Stimulated activated CD8-positive, alpha-beta memory T cell treated with anti-CD3 and anti-CD28 coated beads, Interleukin-15, amount 100 ng/mL, for 1 hour (primary cell): ENCODE data around the gene IGLL5.
A peak's percentile ranks its signal among the peaks of the same experiment; 100 is the strongest.

ENCODE experiments used
- DNase-seq: peaks from one replicate; pipeline ENCODE4 v3.0.0-alpha.2; 2020; ENCODE audit warnings: low read depth

The IGLL5 gene

DNA sequence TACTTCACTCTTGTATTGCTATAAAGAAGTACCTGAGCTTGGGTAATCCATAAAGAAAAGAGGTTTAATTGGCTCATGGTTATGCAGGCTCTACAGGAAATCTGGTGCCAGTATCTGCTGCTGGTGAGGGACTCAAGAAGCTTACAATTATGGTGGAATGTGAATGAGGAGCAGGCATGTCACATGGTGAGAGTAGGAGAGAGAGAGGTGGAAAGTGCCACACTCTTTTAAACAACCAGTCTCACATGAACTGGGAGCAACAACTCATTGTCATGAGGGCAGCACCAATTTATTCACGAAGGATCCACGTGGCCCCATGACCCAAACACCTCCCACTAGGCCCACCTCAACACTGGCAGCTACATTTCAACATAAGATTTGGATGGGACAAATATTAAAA is 24.6 kb upstream of the IGLL5 start:
- DNase-seq = no peak

DNA sequence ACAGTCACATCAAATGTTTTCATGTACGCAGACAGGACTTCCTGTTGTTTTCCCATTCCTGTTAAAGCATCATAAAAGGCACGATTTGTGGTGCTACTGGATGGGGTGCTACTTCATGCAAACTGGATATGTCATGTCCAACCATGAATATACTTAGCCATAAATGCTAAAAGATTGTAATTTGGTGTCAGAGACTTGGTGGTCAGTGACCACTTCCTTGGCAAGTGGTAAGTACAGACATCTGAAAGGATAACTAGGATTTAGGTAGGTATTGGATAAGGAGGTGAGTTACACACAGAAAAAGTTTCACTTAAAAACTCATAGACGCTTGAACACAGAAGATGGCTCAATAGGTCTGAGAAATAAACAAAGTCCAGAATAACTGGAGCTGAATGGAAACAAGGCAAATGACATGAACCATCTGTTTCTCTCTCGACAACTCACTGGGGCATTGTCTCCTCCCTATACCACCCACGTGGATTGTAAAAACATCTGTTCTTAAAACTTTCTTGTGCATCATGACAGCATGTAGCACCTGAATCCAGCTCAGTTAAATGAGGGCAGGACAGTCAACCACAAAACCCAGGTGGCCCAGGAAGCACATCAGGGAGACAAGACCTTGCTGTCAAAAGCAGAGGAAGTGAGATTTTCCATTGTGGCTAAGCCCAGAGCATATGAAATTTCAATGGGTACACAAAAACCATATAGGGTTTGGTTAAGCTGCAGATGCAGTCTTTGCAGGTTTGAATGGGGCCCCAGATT is 22.1 kb upstream of the IGLL5 start:
- DNase-seq = no peak

DNA sequence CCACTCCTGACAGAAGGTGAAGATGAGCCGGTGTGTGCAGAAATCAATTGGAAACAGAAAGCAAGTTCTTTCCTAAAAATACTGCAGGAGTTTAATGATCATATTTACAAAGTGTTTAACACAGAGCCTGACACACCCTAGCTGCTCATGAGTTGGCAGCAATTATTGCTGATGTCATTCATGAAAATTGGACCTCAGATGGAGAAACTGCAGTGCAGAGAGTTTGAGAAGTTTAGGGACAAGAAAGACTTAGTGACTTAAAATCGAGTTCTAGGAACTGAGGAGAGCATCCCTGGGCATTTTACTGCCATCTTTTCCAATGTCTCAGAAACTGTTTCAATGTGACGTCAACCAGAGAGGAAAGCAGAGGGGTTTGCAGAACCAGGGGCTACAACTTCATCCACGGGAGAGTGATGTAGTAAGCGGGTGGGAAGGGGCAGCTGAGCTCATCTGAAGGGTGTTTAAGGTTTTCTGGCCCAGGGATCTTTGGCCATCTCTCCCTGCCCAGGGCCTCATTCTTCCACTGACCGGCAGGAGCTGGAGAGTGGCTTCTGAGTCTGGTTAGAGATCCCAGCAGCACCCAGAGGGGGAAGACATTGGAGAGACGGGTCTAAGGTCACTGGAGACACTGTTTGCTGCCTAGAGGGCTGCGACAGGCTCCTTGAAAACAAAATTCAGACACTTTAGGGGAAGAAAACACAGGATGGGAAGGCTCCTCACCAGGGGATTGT is 21.1 kb upstream of the IGLL5 start:
- no peak for DNase-seq

DNA sequence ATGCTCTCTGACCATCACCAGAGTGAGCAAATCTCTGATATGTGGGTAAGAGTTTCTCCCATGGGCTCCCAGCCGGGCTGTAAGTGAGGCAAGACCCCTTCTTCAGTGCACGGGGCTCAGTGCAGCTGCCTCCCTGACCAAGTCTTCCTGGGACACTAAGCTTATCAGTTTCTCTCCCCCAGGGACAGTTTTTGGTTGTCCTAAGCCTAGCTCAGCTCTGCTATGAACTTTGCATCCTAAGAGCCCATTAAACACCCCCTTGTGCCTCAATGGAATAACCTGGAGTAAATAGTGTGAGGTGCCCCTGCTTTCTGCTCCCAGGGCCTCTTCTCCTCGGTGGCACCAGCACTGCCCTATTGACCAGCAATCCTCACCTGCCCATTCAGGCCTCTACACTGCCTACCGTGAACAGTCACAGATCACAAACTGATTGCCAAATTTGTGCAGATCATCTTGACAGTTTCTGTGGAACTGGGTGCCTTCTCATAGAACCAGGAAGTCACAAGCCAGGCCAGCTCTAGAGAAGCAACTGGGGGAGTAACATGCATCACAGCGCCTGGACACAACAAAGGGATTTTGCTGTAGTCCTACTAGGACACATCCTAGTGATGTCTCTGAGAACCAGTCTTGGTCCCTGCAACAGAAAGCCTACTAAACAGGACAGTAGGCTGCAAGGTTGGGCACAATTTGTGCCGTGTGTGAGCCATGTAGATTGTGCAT is 19.5 kb upstream of the IGLL5 start:
- no peak for DNase-seq

DNA sequence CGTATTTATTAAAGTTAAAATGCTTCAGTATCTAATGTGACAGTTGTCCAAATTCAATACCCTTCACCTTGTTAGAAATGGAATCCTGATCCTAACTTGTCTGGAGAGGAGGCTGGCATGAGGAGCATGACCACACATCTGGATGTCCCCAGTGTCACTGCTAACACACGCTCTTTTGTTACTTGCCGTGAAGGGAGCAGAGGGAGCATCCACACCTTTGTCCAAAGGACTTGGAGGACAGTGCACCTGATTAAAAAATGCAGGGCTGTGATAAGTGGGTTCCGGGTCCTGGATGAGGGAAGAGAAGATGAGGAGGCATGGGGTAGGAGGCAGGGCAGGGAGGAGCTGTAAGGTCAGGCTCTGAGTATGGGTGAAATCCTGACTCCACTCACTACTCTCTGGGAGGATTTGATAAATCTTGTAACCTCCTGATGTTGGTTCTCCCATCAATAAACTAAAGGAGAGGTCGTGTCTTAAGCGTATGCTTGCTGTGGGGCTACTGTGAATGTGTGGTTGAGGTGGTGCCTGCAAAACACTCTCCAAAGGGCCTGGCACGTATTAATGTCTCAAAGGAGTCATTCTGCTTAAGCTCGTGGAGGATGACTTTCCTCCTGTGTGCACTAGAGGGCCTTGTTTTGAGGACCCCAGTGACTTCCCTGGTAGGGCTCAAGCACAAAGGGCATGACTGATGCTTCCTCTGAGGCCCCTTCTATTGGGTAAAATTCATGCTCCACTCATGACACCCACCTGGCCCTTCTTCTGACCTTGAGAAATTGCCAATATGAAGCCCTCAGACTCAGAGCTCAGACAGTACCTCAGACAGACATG is 16.8 kb upstream of the IGLL5 start:
- DNase-seq = no peak

DNA sequence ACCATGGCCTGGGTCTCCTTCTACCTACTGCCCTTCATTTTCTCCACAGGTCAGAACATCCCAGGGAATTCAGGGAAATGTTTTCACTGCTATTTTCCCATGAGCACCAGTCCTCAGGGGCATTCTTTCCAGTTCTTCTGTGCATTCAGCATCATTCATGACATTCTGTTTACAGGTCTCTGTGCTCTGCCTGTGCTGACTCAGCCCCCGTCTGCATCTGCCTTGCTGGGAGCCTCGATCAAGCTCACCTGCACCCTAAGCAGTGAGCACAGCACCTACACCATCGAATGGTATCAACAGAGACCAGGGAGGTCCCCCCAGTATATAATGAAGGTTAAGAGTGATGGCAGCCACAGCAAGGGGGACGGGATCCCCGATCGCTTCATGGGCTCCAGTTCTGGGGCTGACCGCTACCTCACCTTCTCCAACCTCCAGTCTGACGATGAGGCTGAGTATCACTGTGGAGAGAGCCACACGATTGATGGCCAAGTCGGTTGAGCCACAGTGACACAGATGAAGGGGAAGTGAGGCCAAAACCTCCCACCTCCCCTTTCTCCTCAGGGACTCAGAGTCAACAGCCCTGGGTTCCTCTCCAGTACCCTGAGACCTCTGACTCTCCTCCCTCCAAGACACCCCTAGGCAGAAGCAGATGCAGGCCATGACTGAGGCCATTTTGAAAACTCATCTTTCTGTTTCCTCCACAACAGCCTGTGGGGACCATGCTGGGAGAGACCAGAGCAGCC is 15.9 kb upstream of the IGLL5 start:
- no peak for DNase-seq

DNA sequence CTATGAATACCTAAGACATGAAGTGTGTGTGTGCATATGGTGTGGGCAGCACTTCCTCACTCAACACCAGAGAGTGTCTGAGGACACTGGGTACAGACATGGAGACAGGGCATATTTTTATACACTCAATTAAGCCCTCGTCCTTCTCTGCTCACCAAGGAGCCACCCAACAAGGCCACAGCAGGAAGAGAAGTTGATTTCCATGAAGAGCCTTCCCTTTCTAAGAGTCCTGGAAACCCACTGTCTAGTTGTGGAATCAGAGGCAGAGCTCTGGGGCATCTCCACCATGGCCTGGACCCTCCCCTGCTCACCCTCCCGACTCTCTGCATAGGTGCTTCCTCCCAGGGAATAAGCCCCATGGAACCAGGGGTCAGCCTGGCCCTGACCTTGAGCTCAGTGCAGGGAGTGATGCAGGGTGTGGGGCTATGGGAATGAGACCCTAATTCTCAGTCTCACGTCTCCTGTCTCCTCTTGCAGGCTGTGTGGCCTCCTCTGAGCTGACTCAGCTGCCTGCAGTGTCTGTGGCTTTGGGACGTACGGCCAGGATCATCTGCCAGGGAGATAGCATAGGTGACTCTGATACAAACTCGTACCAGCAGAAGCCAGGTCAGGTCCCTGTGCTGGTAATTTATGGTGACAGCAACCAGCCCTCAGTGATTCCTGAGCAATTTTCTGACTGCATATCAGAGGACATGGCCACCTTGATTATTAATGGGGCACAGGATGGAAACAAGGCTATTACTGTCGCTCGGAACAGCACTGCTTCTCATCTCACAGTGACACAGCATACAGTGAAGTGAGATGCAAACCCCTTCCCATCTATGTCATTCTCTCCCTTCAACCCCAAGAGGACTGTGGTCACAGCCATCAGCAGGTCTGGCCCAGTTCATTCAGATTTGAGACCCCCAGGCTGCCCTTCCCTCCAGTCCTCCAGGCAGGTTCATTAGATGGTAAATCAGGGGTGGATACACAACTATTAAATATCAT is 14.6 kb upstream of the IGLL5 start:
- DNase-seq = no peak

DNA sequence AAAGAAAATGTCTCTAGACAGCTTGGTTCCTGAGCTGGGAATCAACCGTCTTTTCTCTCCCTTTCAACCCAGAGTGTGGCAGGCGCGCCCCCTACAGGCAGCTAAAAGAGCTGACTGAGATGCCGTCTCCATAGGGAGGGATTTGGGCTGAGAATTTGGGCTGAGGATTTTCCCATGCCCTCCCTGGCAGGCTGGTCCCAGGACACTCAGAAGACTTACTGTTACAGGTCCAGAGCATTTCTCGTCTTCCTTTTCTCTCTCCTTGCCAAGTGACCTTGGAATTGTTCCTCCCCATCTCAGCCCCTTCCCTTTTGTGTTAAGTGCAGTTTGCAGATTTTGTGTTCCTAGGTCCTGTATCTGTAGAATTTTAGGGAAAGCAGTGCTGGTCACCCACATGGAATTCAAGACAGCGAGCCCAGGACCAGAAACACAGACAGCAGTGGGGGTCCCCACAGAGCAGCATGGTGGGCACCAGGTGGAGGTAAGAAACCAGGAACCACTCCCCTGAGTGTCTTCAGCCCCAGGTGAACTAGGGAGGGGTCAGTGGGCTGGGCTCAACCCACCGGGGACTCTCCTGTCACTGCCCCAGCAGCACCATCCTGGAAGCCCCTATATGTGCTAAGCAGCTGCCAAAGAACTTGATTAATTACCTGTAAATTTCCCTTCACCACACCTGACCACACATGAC is 9.9 kb upstream of the IGLL5 start:
- DNase-seq = peak; percentile 71

DNA sequence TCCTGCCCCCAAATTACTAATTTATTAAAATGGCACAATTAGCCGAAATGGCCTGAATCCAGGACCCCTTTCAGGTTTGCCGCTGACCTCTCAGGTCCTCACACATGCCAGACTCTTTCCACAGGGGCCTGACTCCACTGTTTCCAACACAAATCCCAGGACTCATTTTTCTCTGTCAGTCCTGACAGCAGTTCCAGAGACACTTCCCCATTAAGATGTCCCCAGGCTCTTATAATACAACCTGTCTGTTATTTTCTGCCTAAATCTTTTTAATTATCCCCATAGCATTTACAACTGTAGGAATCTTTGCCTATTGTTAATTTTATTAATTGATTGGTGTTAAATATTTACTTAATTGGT is 9.4 kb upstream of the IGLL5 start:
- no peak for DNase-seq

DNA sequence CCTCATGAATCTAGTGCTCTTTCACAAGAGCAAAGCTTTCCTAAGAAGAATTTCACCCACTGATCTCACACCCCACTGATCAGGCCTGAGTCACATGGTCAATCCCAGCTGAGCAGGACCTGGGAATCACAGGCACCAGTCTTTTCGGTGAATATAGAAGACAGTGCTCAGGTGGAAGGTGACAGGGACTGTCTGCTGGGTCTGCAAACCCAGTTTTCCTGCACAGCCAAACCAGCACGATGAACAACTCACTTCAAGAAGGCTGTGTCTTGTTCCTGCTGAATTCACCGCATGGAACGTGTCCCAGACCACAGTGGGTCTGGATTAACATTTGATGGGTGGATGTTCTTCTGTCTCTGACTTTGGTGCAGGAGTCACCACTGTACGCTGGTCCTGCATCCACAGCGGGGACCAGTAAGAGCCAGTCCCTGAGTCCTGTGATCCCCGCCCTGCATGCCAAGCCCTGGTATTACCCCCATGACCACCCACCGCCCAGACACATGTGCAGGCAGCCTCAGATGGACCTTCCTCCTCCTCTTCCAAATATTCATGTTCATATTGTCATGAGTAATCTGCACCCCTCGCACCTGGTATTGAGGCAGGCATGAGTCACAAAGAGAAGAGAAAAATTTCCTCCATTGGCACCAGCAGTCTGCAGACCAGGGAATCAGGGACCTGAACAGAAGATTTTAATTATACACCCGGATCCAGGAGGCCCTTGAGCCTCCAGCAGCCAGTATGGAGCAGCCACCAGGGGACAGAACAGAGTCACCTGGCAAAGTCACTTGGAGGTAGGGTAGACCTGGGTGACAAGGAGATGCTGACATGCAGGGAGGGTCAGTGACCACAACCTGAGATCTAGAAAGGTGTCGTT is 8.6 kb upstream of the IGLL5 start:
- no peak for DNase-seq

DNA sequence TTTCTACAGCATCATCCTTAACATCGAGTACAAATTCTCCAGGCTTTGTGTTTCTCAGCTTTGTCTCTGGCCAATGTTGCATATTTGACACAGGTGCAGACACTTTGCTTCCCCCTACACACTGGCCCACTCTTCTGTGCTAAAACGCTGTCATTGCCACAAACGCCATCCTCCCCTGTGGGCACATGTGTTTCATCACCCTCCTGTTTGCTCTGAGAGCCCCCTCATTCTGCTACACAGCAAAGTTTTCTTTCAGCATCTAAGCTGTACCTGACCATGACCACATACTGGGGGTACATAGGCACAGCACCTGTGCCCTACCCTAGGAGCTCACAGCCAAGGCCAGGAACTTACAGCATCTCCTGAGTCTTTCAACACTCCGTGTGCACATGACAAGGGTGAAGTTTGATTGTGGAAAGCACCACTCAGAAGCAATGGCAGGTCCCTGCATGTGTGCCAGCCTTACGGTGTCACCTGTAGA is 7.9 kb upstream of the IGLL5 start:
- no peak for DNase-seq

DNA sequence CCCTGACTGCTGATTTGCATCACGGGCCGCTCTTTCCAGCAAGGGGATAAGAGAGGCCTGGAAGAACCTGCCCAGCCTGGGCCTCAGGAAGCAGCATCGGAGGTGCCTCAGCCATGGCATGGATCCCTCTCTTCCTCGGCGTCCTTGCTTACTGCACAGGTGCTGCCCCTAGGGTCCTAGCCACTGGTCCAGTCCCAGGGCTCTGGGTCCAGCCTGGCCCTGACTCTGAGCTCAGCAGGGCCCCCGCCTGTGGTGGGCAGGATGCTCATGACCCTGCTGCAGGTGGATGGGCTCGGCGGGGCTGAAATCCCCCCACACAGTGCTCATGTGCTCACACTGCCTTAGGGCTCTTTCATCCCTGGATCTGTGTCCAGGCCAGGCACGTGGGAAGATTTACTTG is 7.0 kb upstream of the IGLL5 start:
- DNase-seq = no peak

DNA sequence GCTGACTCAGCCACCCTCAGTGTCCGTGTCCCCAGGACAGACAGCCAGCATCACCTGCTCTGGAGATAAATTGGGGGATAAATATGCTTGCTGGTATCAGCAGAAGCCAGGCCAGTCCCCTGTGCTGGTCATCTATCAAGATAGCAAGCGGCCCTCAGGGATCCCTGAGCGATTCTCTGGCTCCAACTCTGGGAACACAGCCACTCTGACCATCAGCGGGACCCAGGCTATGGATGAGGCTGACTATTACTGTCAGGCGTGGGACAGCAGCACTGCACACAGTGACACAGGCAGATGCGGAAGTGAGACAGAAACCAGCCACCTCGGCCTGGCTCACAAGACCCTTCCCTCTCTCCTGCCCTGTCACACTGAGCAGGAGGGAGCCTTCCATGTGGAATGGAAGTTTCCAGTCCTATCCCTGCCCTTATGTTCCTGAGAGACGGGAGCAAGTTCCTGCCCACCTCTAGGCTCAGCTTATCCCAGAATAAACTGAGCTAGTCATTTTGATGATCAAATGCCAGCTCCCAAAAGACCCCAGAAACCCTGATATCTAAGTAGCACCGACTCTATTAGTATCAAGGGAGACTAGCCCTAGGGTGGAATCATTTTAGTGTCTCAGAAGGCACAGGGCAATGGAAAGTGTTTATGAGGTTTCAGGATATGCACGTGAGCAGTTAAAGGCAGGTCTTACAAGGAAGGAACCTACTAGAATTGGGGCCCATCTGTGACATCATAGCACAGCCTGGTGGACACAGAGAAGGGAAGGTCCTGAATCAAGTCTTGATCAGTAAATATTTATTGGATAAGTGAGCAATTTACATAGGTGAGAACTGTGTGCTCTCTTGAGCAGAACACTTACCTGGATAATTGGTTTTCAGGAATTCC is 6.3 kb upstream of the IGLL5 start:
- no peak for DNase-seq

DNA sequence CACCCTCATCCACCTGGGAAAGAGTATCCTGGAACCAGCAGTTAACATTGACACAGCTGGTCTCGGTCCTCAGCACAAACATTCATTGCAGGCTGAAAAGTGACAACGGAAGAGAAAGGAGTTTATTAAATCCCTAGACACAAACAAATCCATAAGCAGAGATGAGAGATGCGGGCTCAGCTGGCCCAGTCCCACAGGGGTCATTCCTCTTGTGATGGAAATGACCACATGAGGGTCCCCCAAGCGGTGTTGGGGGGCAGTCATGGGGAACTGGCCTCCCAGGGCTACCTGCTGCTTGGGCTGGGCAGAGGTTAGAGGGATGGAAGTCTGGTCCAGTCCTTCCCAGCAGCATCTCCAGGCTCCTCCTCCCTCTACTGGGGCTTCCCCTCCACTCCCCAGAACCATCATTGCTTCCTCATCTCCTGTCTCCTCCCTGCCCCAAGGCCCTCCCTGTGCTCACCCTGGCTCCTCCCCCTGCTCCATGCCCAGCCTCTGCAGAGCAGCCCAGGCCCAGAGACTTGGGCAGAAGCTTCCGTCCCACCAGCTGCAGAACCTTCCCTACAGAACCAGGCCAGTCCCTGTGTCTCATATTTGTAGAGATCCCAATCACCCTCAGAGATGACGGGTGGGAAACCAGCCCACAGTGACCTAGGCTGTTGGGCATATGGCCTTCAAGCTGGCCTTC is 5.4 kb upstream of the IGLL5 start:
- DNase-seq = no peak

DNA sequence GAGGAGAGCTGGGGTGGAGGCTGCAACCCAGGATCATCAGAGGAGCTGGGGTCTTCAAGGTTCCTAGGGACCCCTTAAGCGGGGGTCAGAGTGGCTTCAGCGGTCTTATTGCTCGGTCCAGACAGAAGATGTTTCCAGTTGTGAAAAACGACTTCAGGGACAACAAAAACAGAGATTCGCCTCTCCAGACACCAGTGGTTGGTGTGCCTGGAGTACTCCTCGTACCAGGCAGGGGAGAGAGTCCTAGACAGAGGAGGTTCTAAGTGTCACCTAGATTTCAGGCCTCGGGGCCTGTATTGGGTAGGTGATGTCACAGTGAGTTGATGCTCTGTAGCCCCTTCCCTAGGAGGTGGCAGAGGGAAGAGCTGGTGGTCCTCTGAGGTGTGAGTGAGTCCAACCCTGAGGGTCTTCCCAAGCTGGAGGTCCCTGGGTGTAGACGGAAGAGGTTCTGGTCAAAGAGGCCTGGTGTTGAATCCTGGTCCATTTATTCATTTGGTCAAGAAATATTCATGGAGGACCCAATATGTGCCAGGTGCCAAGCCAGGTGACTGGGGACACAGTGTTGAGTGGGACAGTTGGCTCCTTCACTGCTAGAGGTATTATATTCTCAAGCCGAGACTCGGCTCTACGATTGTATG is 4.4 kb upstream of the IGLL5 start:
- no peak for DNase-seq
